VCaP (cell line): ENCODE results near the gene KCTD21.

Experiments used
- H3K27ac ChIP-seq: fragments of 450-650 bp; 2 replicates; pipeline ENCODE4 v1.5.1; 2017
- CTCF ChIP-seq: fragments of 450-650 bp; conservative IDR thresholded peaks from 2 replicates; pipeline ENCODE4 v1.5.1; 2017; ENCODE audit warnings: mild to moderate bottlenecking, moderate library complexity

Gene KCTD21

GRCh38 chr11:78140392-78141077 lies 47.9 kb downstream of the KCTD21 start:
- peak overlapping the region; percentile 83; the same call in 1 of the 2 replicates for H3K27ac ChIP-seq
- TF ChIP-seq CTCF = no peak

DNA sequence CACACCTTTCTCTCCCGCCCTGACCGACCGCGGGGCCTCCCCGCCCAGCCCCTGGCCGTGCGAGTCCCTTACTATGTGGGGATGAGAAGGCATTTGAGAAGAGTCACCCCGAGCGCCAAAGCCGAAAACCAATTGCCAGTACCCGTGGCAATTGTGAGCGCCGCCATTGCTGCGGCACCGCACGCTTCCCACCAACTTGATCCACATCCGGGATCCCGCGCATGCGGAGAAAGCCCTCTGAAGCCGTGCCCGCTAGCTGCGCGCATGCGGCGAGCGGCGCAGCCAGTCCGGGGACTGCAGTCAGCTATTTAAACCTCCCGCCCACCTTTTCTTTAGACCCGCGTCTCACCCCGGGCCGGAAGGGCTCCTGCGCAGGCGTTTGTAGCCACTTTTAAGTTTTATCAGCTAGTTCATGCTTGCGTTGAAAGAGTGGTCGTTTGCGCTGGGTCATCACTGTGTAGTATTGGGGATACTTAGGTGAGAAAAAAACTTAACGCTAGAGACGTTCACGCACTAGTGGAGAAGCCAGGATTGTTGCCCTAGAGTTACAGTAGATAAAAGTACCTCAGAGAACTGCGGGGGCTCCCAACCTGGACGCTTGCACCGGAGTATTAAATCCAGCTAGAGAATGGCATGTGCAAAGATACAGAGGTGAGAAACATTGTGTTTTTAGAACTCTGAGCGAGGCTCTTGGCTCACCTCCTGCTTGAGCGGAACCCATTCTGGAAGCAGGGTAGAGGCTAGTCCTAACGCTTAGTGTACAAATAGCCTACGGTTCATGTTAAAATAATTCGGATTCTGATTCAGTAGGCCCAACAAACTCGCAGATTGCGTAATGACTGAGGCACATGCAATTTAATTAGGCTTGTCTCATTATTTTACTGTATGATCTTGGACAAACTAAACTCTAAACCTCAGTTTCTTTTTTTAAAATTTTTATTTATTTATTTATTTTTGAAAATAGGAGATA lies 48.7 kb downstream of the KCTD21 start, which contains the start of gene ALG8:
ALG8 (minus strand) TSS at position 205 of the 970 bp plus-strand sequence; CDS start at position 167, 38 bp downstream.
- no peak for TF ChIP-seq CTCF
- H3K27ac ChIP-seq = peak within 1 kb of the TSS; percentile 83

GRCh38 chr11:78138694-78139421 lies 49.6 kb downstream of the KCTD21 start:
- peak overlapping the region; percentile 83 for H3K27ac ChIP-seq
- TF ChIP-seq CTCF = no peak

GRCh38 chr11:78138291-78138690 lies 50.1 kb downstream of the KCTD21 start:
- H3K27ac ChIP-seq = no peak overlapping the region
- no peak for TF ChIP-seq CTCF

- H3K27ac ChIP-seq = no peak overlapping the region
- TF ChIP-seq CTCF = no peak
These were observed 56.0 kb downstream of the KCTD21 start for GRCh38 chr11:78132475-78132874.

- H3K27ac ChIP-seq = no peak overlapping the region
- TF ChIP-seq CTCF = no peak
These were observed 56.5 kb downstream of the KCTD21 start for GRCh38 chr11:78131956-78132355.

DNA sequence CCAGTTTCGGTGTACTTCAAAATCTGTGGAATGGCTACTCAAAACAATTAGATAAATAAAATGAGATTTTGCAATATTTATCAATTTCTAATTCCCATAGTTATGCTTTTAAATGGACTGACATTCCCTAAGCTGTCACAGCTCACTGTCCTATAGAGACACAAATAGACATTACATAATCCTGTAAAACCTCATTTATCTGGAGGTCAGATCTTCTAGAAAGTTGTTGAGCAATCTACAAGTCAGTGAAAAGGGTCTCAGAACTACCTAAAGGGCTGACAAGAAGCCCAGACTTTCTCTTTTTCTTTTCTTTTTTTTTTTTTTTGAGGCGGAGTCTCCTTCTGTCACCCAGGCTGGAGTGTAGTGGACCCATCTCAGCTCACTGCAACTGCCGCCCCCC lies 61.0 kb downstream of the KCTD21 start:
- no peak overlapping the region for H3K27ac ChIP-seq
- TF ChIP-seq CTCF = no peak
